ENCODE measurements around the gene FOXD3. TPM values are rescaled to one million over a fixed set of nuclear protein-coding genes. Genes with fewer than 3 reads are reported as not detected.

Gene FOXD3
- total and polyA plus RNA-seq, 2 experiments from 2014 or later: not detected

- Histone ChIP-seq H3K4me1 (ENCODE audit: low read depth) (no peaks in the 10 kb centered on the region), H3K36me3 (no peaks in the 10 kb centered on the region), H3K27ac (no peak overlapping the region), H3K27me3 (peaks cover 100% of the 10 kb centered on the region), H3K4me3 (no peak overlapping the region), H3K9me3 (ENCODE audit: low read depth) (no peaks in the 10 kb centered on the region)
- no peak for DNase-seq (ENCODE audit: low read depth in 1 of 2, low spot score in 1 of 2)
- no peak for TF ChIP-seq CTCF (IDR thresholded peaks at IDR 0.05; ENCODE audit: low read depth, low read length)
Observed at GRCh38 chr1:63318201-63318979, 4.0 kb upstream of the FOXD3 start.

- Histone ChIP-seq H3K4me1 (ENCODE audit: low read depth) (no peaks in the 10 kb centered on the region), H3K4me3 (no peak overlapping the region), H3K27me3 (peaks cover 100% of the 10 kb centered on the region), H3K36me3 (no peaks in the 10 kb centered on the region), H3K27ac (no peak overlapping the region), H3K9me3 (ENCODE audit: low read depth) (no peaks in the 10 kb centered on the region)
- no peak for TF ChIP-seq CTCF (IDR thresholded peaks at IDR 0.05; ENCODE audit: low read depth, low read length)
- no peak for DNase-seq (ENCODE audit: low read depth in 1 of 2, low spot score in 1 of 2)
Observed at GRCh38 chr1:63319046-63320021, 3.0 kb upstream of the FOXD3 start.

GRCh38 chr1:63320022-63320721 lies 2.2 kb upstream of the FOXD3 start:
- no peaks in the 10 kb centered on the region for H3K36me3 ChIP-seq
- H3K27ac ChIP-seq: no peak overlapping the region
- TF ChIP-seq CTCF (IDR thresholded peaks at IDR 0.05; ENCODE audit: low read depth, low read length): no peak
- DNase-seq (ENCODE audit: low read depth in 1 of 2, low spot score in 1 of 2): no peak
- H3K9me3 ChIP-seq (ENCODE audit: low read depth): no peaks in the 10 kb centered on the region
- peaks cover 100% of the 10 kb centered on the region for H3K27me3 ChIP-seq
- no peaks in the 10 kb centered on the region for H3K4me1 ChIP-seq (ENCODE audit: low read depth)
- no peak overlapping the region for H3K4me3 ChIP-seq

- Histone ChIP-seq H3K36me3 (no peaks in the 10 kb centered on the region), H3K9me3 (ENCODE audit: low read depth) (no peaks in the 10 kb centered on the region), H3K27ac (no peak overlapping the region), H3K4me3 (no peak overlapping the region), H3K27me3 (peaks cover 100% of the 10 kb centered on the region), H3K4me1 (ENCODE audit: low read depth) (no peaks in the 10 kb centered on the region)
- TF ChIP-seq CTCF (IDR thresholded peaks at IDR 0.05; ENCODE audit: low read depth, low read length): no peak
- no peak for DNase-seq (ENCODE audit: low read depth in 1 of 2, low spot score in 1 of 2)
Observed at GRCh38 chr1:63321066-63321784, 1.1 kb upstream of the FOXD3 start.

GRCh38 chr1:63321785-63322113 lies 618 bp upstream of the FOXD3 start:
- H3K4me1 ChIP-seq (ENCODE audit: low read depth): no peaks in the 10 kb centered on the region
- no peak overlapping the region for H3K27ac ChIP-seq
- no peak for DNase-seq (ENCODE audit: low read depth in 1 of 2, low spot score in 1 of 2)
- no peak for TF ChIP-seq CTCF (IDR thresholded peaks at IDR 0.05; ENCODE audit: low read depth, low read length)
- H3K4me3 ChIP-seq: peak overlapping the region; percentile 25
- peaks cover 100% of the 10 kb centered on the region for H3K27me3 ChIP-seq
- H3K36me3 ChIP-seq: no peaks in the 10 kb centered on the region
- H3K9me3 ChIP-seq (ENCODE audit: low read depth): no peaks in the 10 kb centered on the region
